ENCODE measurements around the gene KRTAP4-5. TPM values are rescaled to one million over a fixed set of nuclear protein-coding genes. Genes with fewer than 3 reads are reported as not detected.
"Not testable (repeated sequence)": the region's sequence is repeated elsewhere in the genome, so short reads cannot be mapped to it uniquely, and the experiment has no call there.

The KRTAP4-5 gene
- total RNA-seq, 1 experiment from 2014 or later, result not detected

GRCh38 chr17:41126412-41126811 is 23.2 kb downstream of the KRTAP4-5 start:
- Histone ChIP-seq H3K9me3 (no peaks in the 10 kb centered on the region), H3K36me3 (ENCODE audit: control insufficient read depth, insufficient read depth, low read length) (no peaks in the 10 kb centered on the region), H3K27me3 (replicated peaks; ENCODE audit: control insufficient read depth, insufficient read depth, low read length) (no peaks in the 10 kb centered on the region), H3K4me3 (ENCODE audit: low read depth, low read length) (no peak overlapping the region), H3K4me1 (no peaks in the 10 kb centered on the region)
- ChIA-PET POLR2A (no interaction called here), CTCF (no interaction called here)
- Mint-ChIP-seq H3K36me3 (ENCODE audit: insufficient read depth, unreplicated experiment) (no peaks in the 10 kb centered on the region), H3K4me1 (ENCODE audit: low read depth, unreplicated experiment) (no peaks in the 10 kb centered on the region), H3K4me3 (ENCODE audit: unreplicated experiment) (no peak overlapping the region), H3K27ac (ENCODE audit: unreplicated experiment) (no peak overlapping the region), H3K9me3 (ENCODE audit: unreplicated experiment) (peaks cover 12% of the 10 kb centered on the region), H3K27me3 (ENCODE audit: insufficient read depth, unreplicated experiment) (no peaks in the 10 kb centered on the region)
- no peak for DNase-seq
- TF ChIP-seq, protein P1, sequence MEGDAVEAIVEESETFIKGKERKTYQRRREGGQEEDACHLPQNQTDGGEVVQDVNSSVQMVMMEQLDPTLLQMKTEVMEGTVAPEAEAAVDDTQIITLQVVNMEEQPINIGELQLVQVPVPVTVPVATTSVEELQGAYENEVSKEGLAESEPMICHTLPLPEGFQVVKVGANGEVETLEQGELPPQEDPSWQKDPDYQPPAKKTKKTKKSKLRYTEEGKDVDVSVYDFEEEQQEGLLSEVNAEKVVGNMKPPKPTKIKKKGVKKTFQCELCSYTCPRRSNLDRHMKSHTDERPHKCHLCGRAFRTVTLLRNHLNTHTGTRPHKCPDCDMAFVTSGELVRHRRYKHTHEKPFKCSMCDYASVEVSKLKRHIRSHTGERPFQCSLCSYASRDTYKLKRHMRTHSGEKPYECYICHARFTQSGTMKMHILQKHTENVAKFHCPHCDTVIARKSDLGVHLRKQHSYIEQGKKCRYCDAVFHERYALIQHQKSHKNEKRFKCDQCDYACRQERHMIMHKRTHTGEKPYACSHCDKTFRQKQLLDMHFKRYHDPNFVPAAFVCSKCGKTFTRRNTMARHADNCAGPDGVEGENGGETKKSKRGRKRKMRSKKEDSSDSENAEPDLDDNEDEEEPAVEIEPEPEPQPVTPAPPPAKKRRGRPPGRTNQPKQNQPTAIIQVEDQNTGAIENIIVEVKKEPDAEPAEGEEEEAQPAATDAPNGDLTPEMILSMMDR (IDR thresholded peaks at IDR 0.05; ENCODE audit: insufficient read depth in 1 of 2, low read depth in 1 of 2, low read length in 1 of 2, severe bottlenecking in 1 of 2, unreplicated experiment in 1 of 2), result no peak
- BruUV-seq (replicated peaks), result no TSS peak
- intact Hi-C loops (cut with micrococcal nuclease; ENCODE audit: unreplicated experiment), result no loop called here

GRCh38 chr17:41125064-41125463 is 24.6 kb downstream of the KRTAP4-5 start:
- Histone ChIP-seq H3K27me3 (replicated peaks; ENCODE audit: control insufficient read depth, insufficient read depth, low read length) (no peaks in the 10 kb centered on the region), H3K4me3 (ENCODE audit: low read depth, low read length) (no peak overlapping the region), H3K36me3 (ENCODE audit: control insufficient read depth, insufficient read depth, low read length) (no peaks in the 10 kb centered on the region), H3K4me1 (no peaks in the 10 kb centered on the region), H3K9me3 (no peaks in the 10 kb centered on the region)
- Mint-ChIP-seq H3K27ac (ENCODE audit: unreplicated experiment) (no peak overlapping the region), H3K4me3 (ENCODE audit: unreplicated experiment) (no peak overlapping the region), H3K27me3 (ENCODE audit: insufficient read depth, unreplicated experiment) (no peaks in the 10 kb centered on the region), H3K4me1 (ENCODE audit: low read depth, unreplicated experiment) (no peaks in the 10 kb centered on the region), H3K36me3 (ENCODE audit: insufficient read depth, unreplicated experiment) (no peaks in the 10 kb centered on the region), H3K9me3 (ENCODE audit: unreplicated experiment) (peaks cover 4% of the 10 kb centered on the region)
- BruUV-seq (replicated peaks), result no TSS peak
- CTCF ChIA-PET, result no interaction called here
- POLR2A ChIA-PET, result no interaction called here
- intact Hi-C loops (cut with micrococcal nuclease; ENCODE audit: unreplicated experiment), result no loop called here
- TF ChIP-seq, protein P1 (IDR thresholded peaks at IDR 0.05; ENCODE audit: insufficient read depth in 1 of 2, low read depth in 1 of 2, low read length in 1 of 2, severe bottlenecking in 1 of 2, unreplicated experiment in 1 of 2), result no peak
- no peak for DNase-seq

GRCh38 chr17:41123991-41124371 is 25.6 kb downstream of the KRTAP4-5 start, which contains the start of gene KRTAP4-12:
TSS of gene KRTAP4-12 (minus strand) at chr17:41124182. CDS start at chr17:41124122, 60 bp downstream.
- intact Hi-C loops (cut with micrococcal nuclease; ENCODE audit: unreplicated experiment); POLR2A ChIA-PET; CTCF ChIA-PET; H3K27me3 Mint-ChIP-seq (ENCODE audit: insufficient read depth, unreplicated experiment); H3K4me1 ChIP-seq; H3K36me3 ChIP-seq (ENCODE audit: control insufficient read depth, insufficient read depth, low read length); H3K4me3 Mint-ChIP-seq (ENCODE audit: unreplicated experiment); H3K36me3 Mint-ChIP-seq (ENCODE audit: insufficient read depth, unreplicated experiment); H3K9me3 Mint-ChIP-seq (ENCODE audit: unreplicated experiment); BruUV-seq (replicated peaks); DNase-seq; H3K27ac Mint-ChIP-seq (ENCODE audit: unreplicated experiment); H3K4me1 Mint-ChIP-seq (ENCODE audit: low read depth, unreplicated experiment); H3K9me3 ChIP-seq; H3K4me3 ChIP-seq (ENCODE audit: low read depth, low read length); H3K27me3 ChIP-seq (replicated peaks; ENCODE audit: control insufficient read depth, insufficient read depth, low read length): not testable (repeated sequence)

GRCh38 chr17:41123292-41123990 is 26.2 kb downstream of the KRTAP4-5 start:
- H3K4me3 Mint-ChIP-seq (ENCODE audit: unreplicated experiment); DNase-seq; H3K36me3 Mint-ChIP-seq (ENCODE audit: insufficient read depth, unreplicated experiment); H3K27me3 ChIP-seq (replicated peaks; ENCODE audit: control insufficient read depth, insufficient read depth, low read length); H3K27me3 Mint-ChIP-seq (ENCODE audit: insufficient read depth, unreplicated experiment); H3K9me3 ChIP-seq; H3K36me3 ChIP-seq (ENCODE audit: control insufficient read depth, insufficient read depth, low read length); H3K27ac Mint-ChIP-seq (ENCODE audit: unreplicated experiment); POLR2A ChIA-PET; H3K9me3 Mint-ChIP-seq (ENCODE audit: unreplicated experiment); BruUV-seq (replicated peaks); H3K4me1 Mint-ChIP-seq (ENCODE audit: low read depth, unreplicated experiment); H3K4me3 ChIP-seq (ENCODE audit: low read depth, low read length); CTCF ChIA-PET; H3K4me1 ChIP-seq; intact Hi-C loops (cut with micrococcal nuclease; ENCODE audit: unreplicated experiment): not testable (repeated sequence)
